ENCODE data around the gene SH3BP5L.

SH3BP5L gene

DNA sequence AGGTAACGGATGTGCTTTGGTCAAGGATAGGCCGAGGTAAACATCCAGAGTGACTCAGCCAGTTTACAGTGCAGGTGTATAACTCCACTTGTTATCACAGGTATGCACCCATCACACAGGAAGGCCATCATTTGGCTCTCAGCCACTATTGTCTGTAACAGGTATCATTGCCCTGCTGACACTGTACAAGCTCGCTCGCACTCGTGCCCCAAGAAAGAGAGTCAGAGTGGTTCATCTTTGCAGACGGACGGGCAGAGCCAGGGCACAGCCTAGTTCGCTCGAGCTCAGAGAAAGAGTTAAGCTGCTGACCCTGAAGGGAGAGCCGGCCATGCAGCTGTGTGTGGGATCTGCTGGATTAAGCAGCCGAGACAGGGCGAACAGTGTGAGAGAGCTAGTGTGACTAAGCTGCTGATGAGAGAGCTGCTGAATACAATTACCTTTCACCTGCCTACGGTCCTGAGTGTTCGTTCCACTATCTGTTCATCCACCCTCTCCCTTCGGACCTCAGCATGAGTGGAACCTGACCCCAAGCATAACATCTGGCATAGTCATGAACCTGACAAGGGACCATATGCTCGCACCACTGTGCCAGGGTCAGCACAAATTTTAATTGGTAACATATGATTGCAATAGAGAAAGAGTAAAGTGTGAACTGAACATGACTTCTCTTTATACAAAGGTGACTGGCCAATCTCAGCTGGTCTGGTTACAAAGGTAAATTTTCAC lies 43.1 kb downstream of the SH3BP5L start:
- no peak overlapping the region for H3K9ac ChIP-seq (ENCODE audit: low read length)
- no peaks in the 10 kb centered on the region for H3K27me3 ChIP-seq (ENCODE audit: control insufficient read depth, insufficient read depth, low read length)
- no peak overlapping the region for H3K27ac ChIP-seq (ENCODE audit: low read length)
- no peaks in the 10 kb centered on the region for H3K36me3 ChIP-seq (ENCODE audit: control insufficient read depth, low read depth, low read length)
- H3K4me3 ChIP-seq (ENCODE audit: low read length) = no peak overlapping the region
- no peaks in the 10 kb centered on the region for H3K4me1 ChIP-seq (ENCODE audit: control insufficient read depth, low read depth, low read length)
- peaks cover 38% of the 10 kb centered on the region for H3K9me3 ChIP-seq (ENCODE audit: control insufficient read depth, low read depth, low read length)

DNA sequence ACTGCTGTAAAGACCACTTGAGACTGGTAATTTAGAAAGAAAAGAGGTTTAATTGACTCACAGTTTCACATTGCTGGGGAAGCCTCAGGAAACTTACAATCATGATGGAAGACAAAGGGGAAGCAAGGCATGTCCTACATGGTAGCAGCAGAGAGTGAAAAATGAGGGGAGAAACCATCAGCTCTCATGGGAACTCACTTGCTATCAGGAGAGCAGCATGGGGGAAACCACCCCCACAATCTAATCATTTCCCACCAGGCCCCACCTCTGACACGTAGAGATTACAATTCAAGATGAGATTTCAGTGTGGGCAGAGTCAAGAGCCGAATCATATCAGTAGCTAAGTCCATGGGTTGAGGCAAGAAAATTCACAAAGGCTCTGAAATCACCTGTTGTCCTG lies 46.4 kb downstream of the SH3BP5L start:
- no peaks in the 10 kb centered on the region for H3K4me1 ChIP-seq (ENCODE audit: control insufficient read depth, low read depth, low read length)
- no peak overlapping the region for H3K4me3 ChIP-seq (ENCODE audit: low read length)
- H3K27ac ChIP-seq (ENCODE audit: low read length) = no peak overlapping the region
- no peaks in the 10 kb centered on the region for H3K27me3 ChIP-seq (ENCODE audit: control insufficient read depth, insufficient read depth, low read length)
- H3K36me3 ChIP-seq (ENCODE audit: control insufficient read depth, low read depth, low read length) = no peaks in the 10 kb centered on the region
- peaks cover 44% of the 10 kb centered on the region for H3K9me3 ChIP-seq (ENCODE audit: control insufficient read depth, low read depth, low read length)
- no peak overlapping the region for H3K9ac ChIP-seq (ENCODE audit: low read length)

- no peaks in the 10 kb centered on the region for H3K27me3 ChIP-seq (ENCODE audit: control insufficient read depth, insufficient read depth, low read length)
- H3K4me1 ChIP-seq (ENCODE audit: control insufficient read depth, low read depth, low read length) = no peaks in the 10 kb centered on the region
- peaks cover 45% of the 10 kb centered on the region for H3K9me3 ChIP-seq (ENCODE audit: control insufficient read depth, low read depth, low read length)
- no peak overlapping the region for H3K4me3 ChIP-seq (ENCODE audit: low read length)
- no peaks in the 10 kb centered on the region for H3K36me3 ChIP-seq (ENCODE audit: control insufficient read depth, low read depth, low read length)
- no peak overlapping the region for H3K9ac ChIP-seq (ENCODE audit: low read length)
- no peak overlapping the region for H3K27ac ChIP-seq (ENCODE audit: low read length)
Measured at GRCh38 chr1:248778906-248779305, 46.8 kb downstream of the SH3BP5L start.

GRCh38 chr1:248776991-248777390 lies 48.7 kb downstream of the SH3BP5L start:
- no peaks in the 10 kb centered on the region for H3K27me3 ChIP-seq (ENCODE audit: control insufficient read depth, insufficient read depth, low read length)
- no peak overlapping the region for H3K27ac ChIP-seq (ENCODE audit: low read length)
- H3K4me1 ChIP-seq (ENCODE audit: control insufficient read depth, low read depth, low read length) = no peaks in the 10 kb centered on the region
- H3K9me3 ChIP-seq (ENCODE audit: control insufficient read depth, low read depth, low read length) = peaks cover 47% of the 10 kb centered on the region
- no peaks in the 10 kb centered on the region for H3K36me3 ChIP-seq (ENCODE audit: control insufficient read depth, low read depth, low read length)
- no peak overlapping the region for H3K4me3 ChIP-seq (ENCODE audit: low read length)
- H3K9ac ChIP-seq (ENCODE audit: low read length) = no peak overlapping the region

GRCh38 chr1:248775441-248775840 lies 50.3 kb downstream of the SH3BP5L start:
- H3K4me3 ChIP-seq (ENCODE audit: low read length) = no peak overlapping the region
- no peaks in the 10 kb centered on the region for H3K27me3 ChIP-seq (ENCODE audit: control insufficient read depth, insufficient read depth, low read length)
- peaks cover 53% of the 10 kb centered on the region for H3K9me3 ChIP-seq (ENCODE audit: control insufficient read depth, low read depth, low read length)
- H3K36me3 ChIP-seq (ENCODE audit: control insufficient read depth, low read depth, low read length) = no peaks in the 10 kb centered on the region
- H3K27ac ChIP-seq (ENCODE audit: low read length) = no peak overlapping the region
- H3K4me1 ChIP-seq (ENCODE audit: control insufficient read depth, low read depth, low read length) = no peaks in the 10 kb centered on the region
- H3K9ac ChIP-seq (ENCODE audit: low read length) = no peak overlapping the region

Data from iPS-18a (cell line).